ENCODE measurements around the gene AEBP1.

Gene AEBP1

DNA sequence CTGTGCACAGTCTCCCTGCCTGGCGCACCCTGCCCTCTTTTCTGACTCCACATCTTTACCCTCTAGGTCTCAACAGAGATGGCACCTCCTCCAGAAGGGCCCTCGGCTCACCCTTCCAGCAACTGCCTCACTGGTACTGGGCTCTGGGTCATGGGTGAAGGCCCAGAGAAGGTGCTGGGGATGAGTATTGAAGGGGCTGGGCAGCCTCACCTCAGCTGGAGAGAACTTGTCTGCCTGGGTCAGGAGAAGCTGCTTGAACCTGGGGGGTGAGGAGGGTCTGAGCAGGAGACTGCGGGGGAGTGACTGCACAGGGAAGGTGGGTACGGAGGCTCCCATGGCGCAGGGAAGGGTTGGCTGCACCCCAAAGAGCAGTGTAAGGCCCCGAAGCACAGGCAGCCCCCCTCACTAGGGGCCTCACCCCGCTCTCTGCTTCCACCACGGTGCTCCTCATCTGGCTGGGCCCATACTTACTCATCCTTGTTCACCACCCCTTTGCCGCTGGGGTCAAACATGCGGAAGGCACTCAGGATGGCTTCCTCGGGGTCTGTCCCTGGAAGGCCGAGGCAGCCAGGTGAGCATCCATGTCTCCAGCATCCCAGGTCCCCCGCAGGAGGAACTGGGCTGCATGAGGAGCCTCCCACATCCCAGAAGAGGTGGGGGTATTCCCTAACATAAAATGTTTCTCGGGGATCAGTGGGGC, 35.3 kb downstream of the AEBP1 start:
- in situ Hi-C loops (cut with HindIII; ENCODE audit: low sequenced_read_pairs): no loop called here

DNA sequence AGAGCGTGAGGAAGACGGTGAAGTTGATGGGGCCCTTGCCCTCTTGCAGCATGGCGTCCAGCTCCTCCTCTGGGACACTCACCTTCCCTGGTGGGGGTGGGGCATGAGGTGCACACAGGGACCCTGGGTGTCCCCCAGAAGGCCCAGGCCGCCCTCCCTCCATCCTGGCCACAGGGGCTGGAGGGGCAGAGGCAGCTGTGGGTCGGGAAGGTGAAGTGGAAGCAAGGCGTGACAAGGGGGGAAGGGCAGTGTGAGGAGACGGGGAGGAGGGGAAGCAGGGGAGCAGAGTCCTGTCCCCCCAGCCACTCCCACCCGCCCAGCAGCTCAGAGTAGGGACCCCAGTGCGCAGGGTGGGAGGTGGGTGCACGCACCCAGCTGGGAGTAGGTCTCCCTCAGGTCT, 36.2 kb downstream of the AEBP1 start:
- in situ Hi-C loops (cut with HindIII; ENCODE audit: low sequenced_read_pairs): no loop called here

GRCh38 chr7:44141221-44141850, 37.2 kb downstream of the AEBP1 start, which contains the start of gene MYL7:
Gene MYL7, minus strand, starts transcription at chr7:44141332. Its CDS starts 27 bp downstream, at chr7:44141305.
- in situ Hi-C loops (cut with HindIII; ENCODE audit: low sequenced_read_pairs): no loop called here

GRCh38 chr7:44142028-44142427, 37.9 kb downstream of the AEBP1 start:
- in situ Hi-C loops (cut with HindIII; ENCODE audit: low sequenced_read_pairs): no loop called here

- in situ Hi-C loops (cut with HindIII; ENCODE audit: low sequenced_read_pairs): no loop called here
These were observed 39.6 kb downstream of the AEBP1 start for GRCh38 chr7:44143646-44144250.

- in situ Hi-C loops (cut with HindIII; ENCODE audit: low sequenced_read_pairs): no loop called here
These were observed 40.4 kb downstream of the AEBP1 start for GRCh38 chr7:44144426-44144967.

GRCh38 chr7:44144968-44145478, 40.9 kb downstream of the AEBP1 start:
- in situ Hi-C loops (cut with HindIII; ENCODE audit: low sequenced_read_pairs): no loop called here

DNA sequence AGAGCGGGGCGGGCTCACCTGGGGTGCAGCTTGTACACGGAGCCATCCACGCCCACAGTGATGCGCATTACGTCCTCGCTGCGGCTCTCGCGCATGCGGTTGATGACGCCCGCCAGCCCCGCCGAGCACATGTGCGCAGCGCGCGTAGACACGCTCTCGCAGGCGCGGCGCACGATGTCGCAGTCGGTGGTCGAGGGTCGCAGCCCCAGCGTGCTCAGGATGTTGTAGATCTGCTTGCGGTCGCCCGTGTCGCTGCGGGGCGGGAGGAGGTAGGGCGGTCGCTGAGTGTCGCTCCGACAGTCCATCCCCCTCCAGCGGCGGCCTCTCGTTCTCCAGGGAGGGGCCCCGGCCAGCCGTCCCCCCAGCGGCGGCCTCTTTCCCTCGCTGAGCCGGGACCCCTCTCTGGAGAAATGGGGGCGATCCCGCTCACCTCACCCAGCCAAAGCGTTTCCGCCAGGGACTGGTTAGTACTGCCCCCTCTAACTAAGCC, 41.4 kb downstream of the AEBP1 start:
- in situ Hi-C loops (cut with HindIII; ENCODE audit: low sequenced_read_pairs): no loop called here

GRCh38 chr7:44145969-44146911, 42.1 kb downstream of the AEBP1 start:
- in situ Hi-C loops (cut with HindIII; ENCODE audit: low sequenced_read_pairs): no loop called here

DNA sequence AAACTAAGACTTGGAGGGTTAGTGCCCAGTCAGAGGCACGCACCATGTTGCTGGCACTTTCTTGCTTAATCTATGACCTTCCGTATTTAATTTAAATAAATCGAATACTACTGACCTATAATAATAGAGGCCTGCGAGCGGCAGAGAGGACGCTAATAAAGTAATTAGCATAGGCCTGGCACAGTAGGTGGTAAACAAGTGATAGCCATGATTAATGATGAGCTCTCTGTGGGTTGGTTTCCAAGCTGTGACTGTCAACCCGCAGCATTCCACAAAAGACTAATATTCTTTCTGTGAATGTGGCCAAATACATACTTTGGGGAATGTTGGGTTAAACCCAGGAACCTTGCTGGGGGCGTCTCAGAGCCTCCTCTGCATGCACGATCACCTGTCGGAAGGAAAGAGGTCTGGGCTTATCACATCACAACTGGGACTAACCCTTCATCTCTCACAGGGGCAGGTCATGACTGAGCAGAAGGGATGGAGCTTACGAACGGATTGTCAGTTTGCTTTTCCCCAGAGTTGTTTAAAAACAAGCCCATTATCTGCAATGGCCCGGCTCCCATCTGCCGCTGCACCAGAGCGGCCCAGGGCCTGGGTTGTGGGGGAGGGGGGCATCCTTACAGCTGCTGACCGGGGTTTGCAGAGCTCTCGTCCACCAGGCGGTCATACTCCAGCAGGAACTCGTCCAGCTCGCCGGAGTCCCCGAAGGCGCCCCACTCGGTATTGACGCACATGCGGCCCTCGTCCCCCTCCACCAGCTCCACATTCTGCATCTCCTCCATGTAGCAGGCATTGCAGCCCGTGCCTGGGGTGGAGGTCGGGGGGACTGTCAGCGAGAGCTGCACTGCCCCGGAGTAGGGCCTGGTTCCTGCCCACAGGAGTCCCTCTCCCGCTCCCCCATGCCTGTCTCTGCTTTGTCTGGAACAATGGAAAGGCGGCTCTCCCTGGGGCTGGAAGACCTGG, 43.2 kb downstream of the AEBP1 start:
- in situ Hi-C loops (cut with HindIII; ENCODE audit: low sequenced_read_pairs): no loop called here

GRCh38 chr7:44148166-44148565, 44.0 kb downstream of the AEBP1 start:
- in situ Hi-C loops (cut with HindIII; ENCODE audit: low sequenced_read_pairs): no loop called here

DNA sequence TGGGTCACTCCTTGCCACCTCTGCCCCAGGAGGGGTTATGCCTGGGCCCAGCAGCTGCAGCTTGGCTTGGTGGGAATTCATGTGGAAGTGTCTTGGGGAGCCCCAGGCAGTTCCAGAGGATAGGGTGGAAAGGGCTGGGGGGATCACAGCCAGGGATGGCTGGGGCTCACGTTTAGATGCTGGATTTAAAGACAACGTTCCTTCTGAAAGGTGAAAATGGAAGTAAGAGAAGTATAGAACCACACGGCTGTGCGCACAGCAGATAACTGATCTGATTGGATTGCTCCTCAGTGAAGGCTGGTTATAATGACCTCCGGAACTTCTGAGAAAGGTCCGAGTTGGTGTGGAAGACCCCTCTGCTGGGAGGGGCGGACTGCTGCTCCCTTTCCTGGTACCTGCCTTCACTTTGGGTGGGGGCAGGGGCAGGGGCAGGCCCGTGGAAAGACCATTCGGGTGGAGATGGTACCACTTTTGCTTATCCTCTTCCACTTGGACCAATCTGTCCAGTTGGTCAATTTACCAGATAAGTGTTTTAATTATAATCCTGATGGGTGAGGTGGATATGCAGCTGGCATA, 44.9 kb downstream of the AEBP1 start:
- in situ Hi-C loops (cut with HindIII; ENCODE audit: low sequenced_read_pairs): no loop called here

DNA sequence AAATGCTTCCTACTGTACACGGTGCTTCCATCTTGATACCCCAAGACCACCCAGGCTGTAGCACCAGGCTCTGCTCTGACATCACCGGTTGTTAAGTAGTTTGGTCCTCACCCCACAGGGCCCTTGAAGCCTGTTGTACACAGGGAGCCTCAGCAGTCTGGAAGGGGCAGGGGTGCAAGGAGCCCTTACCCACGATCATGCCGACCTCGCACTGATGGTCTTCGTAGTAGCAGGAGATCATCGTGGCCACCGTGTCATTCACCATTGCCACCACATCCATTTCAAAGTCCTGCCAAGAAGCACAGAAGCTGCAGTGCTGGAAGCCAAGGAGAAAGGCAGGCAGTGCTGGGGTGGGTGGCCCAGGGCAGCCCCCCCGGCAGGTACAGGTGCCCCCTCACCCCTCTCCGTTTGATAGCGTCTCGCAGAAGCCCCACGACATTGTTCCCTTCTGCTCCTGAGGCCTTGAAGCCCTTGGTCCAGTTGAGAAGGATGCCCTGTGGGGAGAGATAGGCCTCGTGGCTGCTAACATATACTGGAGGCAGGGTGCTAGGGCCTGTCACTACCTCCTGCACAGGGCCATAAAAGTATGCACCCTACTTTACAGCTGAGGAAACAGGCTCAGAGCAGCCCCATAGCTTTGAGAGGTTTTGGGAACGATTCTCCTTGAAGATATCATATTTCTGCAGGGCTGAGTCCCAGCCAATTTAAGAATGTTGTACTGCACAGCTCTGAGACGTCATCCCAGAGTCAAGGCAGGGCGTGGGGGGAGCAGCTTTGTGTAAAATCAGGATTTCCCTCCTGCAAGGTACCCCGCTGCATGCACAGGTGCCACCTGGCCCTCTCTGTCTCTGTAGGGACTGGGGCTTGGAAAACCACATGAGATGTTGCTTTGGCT, 45.7 kb downstream of the AEBP1 start:
- in situ Hi-C loops (cut with HindIII; ENCODE audit: low sequenced_read_pairs): no loop called here

GRCh38 chr7:44150466-44150832, 46.3 kb downstream of the AEBP1 start:
- in situ Hi-C loops (cut with HindIII; ENCODE audit: low sequenced_read_pairs): no loop called here

GRCh38 chr7:44150966-44151941, 47.1 kb downstream of the AEBP1 start:
- in situ Hi-C loops (cut with HindIII; ENCODE audit: low sequenced_read_pairs): no loop called here

- in situ Hi-C loops (cut with HindIII; ENCODE audit: low sequenced_read_pairs): no loop called here
These were observed 47.8 kb downstream of the AEBP1 start for GRCh38 chr7:44151956-44152355.
